Activated naive CD8-positive, alpha-beta T cell treated with anti-CD3 and anti-CD28 coated beads, Interleukin-2, amount 10 ng/mL, durations not matched to agents 7 days and 5 days (primary cell): Measurements from ENCODE around the gene STK17B. TPM values are rescaled to one million over a fixed set of nuclear protein-coding genes. Genes with fewer than 3 reads are reported as not detected.

ENCODE experiments used
- ATAC-seq: fragments of 150-1000 bp; cut with Tn5 transposase; one replicate; pipeline ENCODE4 v1.10.0; 2021; ENCODE audit warnings: low read depth, moderate library complexity
- POLR2A ChIA-PET: fragments of 350-600 bp; sonication (Branson Sonifier 250); formaldehyde crosslinking; loops from one replicate; lab custom pipeline; 2021; ENCODE audit warnings: antibody characterized with exemption; lab: Charles Lee
- DNase-seq: peaks from one replicate; pipeline ENCODE4 v3.0.0; 2021
- H3K27ac Mint-ChIP-seq: one replicate; pipeline ENCODE4 v1.8.0; 2022; ENCODE audit warnings: mild to moderate bottlenecking, mixed read lengths
- H3K27me3 Mint-ChIP-seq: one replicate; pipeline ENCODE4 v1.8.0; 2022; ENCODE audit warnings: mild to moderate bottlenecking, moderate library complexity, mixed read lengths
- H3K36me3 Mint-ChIP-seq: one replicate; pipeline ENCODE4 v1.8.0; 2021; ENCODE audit warnings: mild to moderate bottlenecking, mixed read lengths
- H3K4me1 Mint-ChIP-seq: one replicate; pipeline ENCODE4 v1.8.0; 2021; ENCODE audit warnings: mixed read lengths
- H3K4me3 Mint-ChIP-seq: one replicate; pipeline ENCODE4 v1.8.0; 2022; ENCODE audit warnings: mild to moderate bottlenecking, moderate library complexity, mixed read lengths
- H3K9me3 Mint-ChIP-seq: one replicate; pipeline ENCODE4 v1.8.0; 2021; ENCODE audit warnings: mixed read lengths
- total RNA-seq, 2 experiments: library from RNA; stranded (reverse); gene quantifications; one replicate each; pipeline ENCODE4 v1.2.3, GENCODE V29; 2021

The STK17B gene
- total RNA-seq, 2 experiments from 2014 or later = 476 to 483 TPM

- Mint-ChIP-seq H3K9me3 (peaks cover 6% of the 10 kb centered on the region), H3K27ac (peak overlapping the region; percentile 96), H3K4me3 (peak overlapping the region; percentile 84), H3K27me3 (no peaks in the 10 kb centered on the region), H3K4me1 (peaks cover 62% of the 10 kb centered on the region), H3K36me3 (peaks cover 15% of the 10 kb centered on the region)
- POLR2A ChIA-PET = interaction anchor here (0.8 to 3.9 kb wide), 20 partner anchors 8 to 93 kb away, joined by 3 to 39 read pairs (median 5); partner anchors contain the start of gene STK17B
- DNase-seq (no peak), ATAC-seq (peak; percentile 10)
Observed at GRCh38 chr2:196182439-196183171, 11.2 kb upstream of the STK17B start.

GRCh38 chr2:196181484-196181883 lies 10.1 kb upstream of the STK17B start:
- ATAC-seq = no peak
- peaks cover 66% of the 10 kb centered on the region for H3K4me1 Mint-ChIP-seq
- H3K9me3 Mint-ChIP-seq = no peaks in the 10 kb centered on the region
- H3K36me3 Mint-ChIP-seq = peaks cover 8% of the 10 kb centered on the region
- H3K27me3 Mint-ChIP-seq = no peaks in the 10 kb centered on the region
- H3K27ac Mint-ChIP-seq = peak overlapping the region; percentile 96
- DNase-seq = no peak
- H3K4me3 Mint-ChIP-seq = peak overlapping the region; percentile 84
- POLR2A ChIA-PET = interaction anchor here (0.6 to 3.9 kb wide), 17 partner anchors 9 to 644 kb away, joined by 3 to 39 read pairs (median 5); partner anchors contain the start of gene STK17B

GRCh38 chr2:196177124-196177523 lies 5.7 kb upstream of the STK17B start:
- DNase-seq = no peak
- Mint-ChIP-seq H3K9me3 (no peaks in the 10 kb centered on the region), H3K4me3 (peak overlapping the region; percentile 82), H3K27me3 (no peaks in the 10 kb centered on the region), H3K36me3 (peaks cover 24% of the 10 kb centered on the region), H3K4me1 (peaks cover 70% of the 10 kb centered on the region), H3K27ac (peak overlapping the region; percentile 94)
- no peak for ATAC-seq
- POLR2A ChIA-PET = interaction anchor here (0.9 to 10.8 kb wide), 19 partner anchors 8 to 99 kb away, joined by 3 to 339 read pairs (median 8); no protein-coding TSS in a partner anchor

- H3K27ac Mint-ChIP-seq = peak overlapping the region; percentile 94
- peaks cover 24% of the 10 kb centered on the region for H3K36me3 Mint-ChIP-seq
- peaks cover 64% of the 10 kb centered on the region for H3K4me1 Mint-ChIP-seq
- ATAC-seq = peak; percentile 45
- peak; percentile 87 for DNase-seq
- H3K27me3 Mint-ChIP-seq = no peaks in the 10 kb centered on the region
- no peaks in the 10 kb centered on the region for H3K9me3 Mint-ChIP-seq
- H3K4me3 Mint-ChIP-seq = peak overlapping the region; percentile 82
- POLR2A ChIA-PET = interaction anchor here (0.6 to 10.8 kb wide), 32 partner anchors 9 to 752 kb away, joined by 3 to 339 read pairs (median 5); no protein-coding TSS in a partner anchor
Observed at GRCh38 chr2:196176142-196176738, 4.9 kb upstream of the STK17B start.

- no peak for ATAC-seq
Observed at GRCh38 chr2:196174404-196174803, 3.0 kb upstream of the STK17B start.

GRCh38 chr2:196173505-196173904 lies 2.1 kb upstream of the STK17B start:
- H3K27me3 Mint-ChIP-seq = no peaks in the 10 kb centered on the region
- no peak for ATAC-seq
- no peaks in the 10 kb centered on the region for H3K9me3 Mint-ChIP-seq
- no peak for DNase-seq
- POLR2A ChIA-PET = interaction anchor here (1.2 to 10.8 kb wide), 11 partner anchors 9 to 102 kb away, joined by 3 to 339 read pairs (median 72); no protein-coding TSS in a partner anchor
- H3K27ac Mint-ChIP-seq = peak overlapping the region; percentile 84
- H3K4me3 Mint-ChIP-seq = peak overlapping the region; percentile 84
- peaks cover 47% of the 10 kb centered on the region for H3K4me1 Mint-ChIP-seq
- peaks cover 37% of the 10 kb centered on the region for H3K36me3 Mint-ChIP-seq

More at GRCh38 chr2:196174404-196174803, 3.0 kb upstream of the STK17B start:
- DNase-seq = peak; percentile 64
- H3K4me1 Mint-ChIP-seq = peaks cover 54% of the 10 kb centered on the region
- POLR2A ChIA-PET = interaction anchor here (0.9 to 10.8 kb wide), 13 partner anchors 8 to 102 kb away, joined by 3 to 339 read pairs (median 12); no protein-coding TSS in a partner anchor
- peak overlapping the region; percentile 88 for H3K27ac Mint-ChIP-seq
- H3K36me3 Mint-ChIP-seq = peaks cover 34% of the 10 kb centered on the region
- H3K27me3 Mint-ChIP-seq = no peaks in the 10 kb centered on the region
- no peaks in the 10 kb centered on the region for H3K9me3 Mint-ChIP-seq
- peak overlapping the region; percentile 84 for H3K4me3 Mint-ChIP-seq

- no peaks in the 10 kb centered on the region for H3K27me3 Mint-ChIP-seq
- POLR2A ChIA-PET = interaction anchor here (0.8 to 10.8 kb wide), 10 partner anchors 9 to 103 kb away, joined by 3 to 339 read pairs (median 38); no protein-coding TSS in a partner anchor
- H3K4me1 Mint-ChIP-seq = peaks cover 43% of the 10 kb centered on the region
- peaks cover 42% of the 10 kb centered on the region for H3K36me3 Mint-ChIP-seq
- peak overlapping the region; percentile 84 for H3K27ac Mint-ChIP-seq
- no peak for DNase-seq
- H3K9me3 Mint-ChIP-seq = no peaks in the 10 kb centered on the region
- ATAC-seq = no peak
- H3K4me3 Mint-ChIP-seq = peak overlapping the region; percentile 84
Observed at GRCh38 chr2:196172951-196173350, 1.6 kb upstream of the STK17B start.

GRCh38 chr2:196171946-196172345 lies 568 bp upstream of the STK17B start:
- Mint-ChIP-seq H3K4me1 (peaks cover 36% of the 10 kb centered on the region), H3K27me3 (no peaks in the 10 kb centered on the region), H3K9me3 (no peaks in the 10 kb centered on the region), H3K4me3 (peak overlapping the region; percentile 84), H3K27ac (peak overlapping the region; percentile 87), H3K36me3 (peaks cover 52% of the 10 kb centered on the region)
- no peak for DNase-seq
- no peak for ATAC-seq
- POLR2A ChIA-PET = interaction anchor here (0.6 to 10.8 kb wide), 30 partner anchors 9 to 638 kb away, joined by 3 to 339 read pairs (median 6); no protein-coding TSS in a partner anchor

GRCh38 chr2:196170606-196171247 lies 651 bp downstream of the STK17B start:
- ATAC-seq (peak; percentile 3), DNase-seq (peak; percentile 77)
- POLR2A ChIA-PET = interaction anchor here (0.7 to 10.8 kb wide), 42 partner anchors 8 to 1329 kb away, joined by 3 to 339 read pairs (median 5); partner anchors contain the start of gene HSPD1
- Mint-ChIP-seq H3K27ac (peak overlapping the region; percentile 99), H3K4me3 (peak overlapping the region; percentile 98), H3K27me3 (no peaks in the 10 kb centered on the region), H3K36me3 (peaks cover 59% of the 10 kb centered on the region), H3K4me1 (peaks cover 31% of the 10 kb centered on the region), H3K9me3 (no peaks in the 10 kb centered on the region)

GRCh38 chr2:196170213-196170605 lies 1.2 kb downstream of the STK17B start:
- peak overlapping the region; percentile 99 for H3K27ac Mint-ChIP-seq
- H3K36me3 Mint-ChIP-seq = peaks cover 63% of the 10 kb centered on the region
- H3K4me1 Mint-ChIP-seq = peaks cover 35% of the 10 kb centered on the region
- H3K4me3 Mint-ChIP-seq = peak overlapping the region; percentile 98
- peak; percentile 9 for ATAC-seq
- H3K27me3 Mint-ChIP-seq = no peaks in the 10 kb centered on the region
- no peak for DNase-seq
- POLR2A ChIA-PET = interaction anchor here (0.8 to 10.8 kb wide), 26 partner anchors 8 to 611 kb away, joined by 3 to 339 read pairs (median 8); no protein-coding TSS in a partner anchor
- no peaks in the 10 kb centered on the region for H3K9me3 Mint-ChIP-seq

- no peaks in the 10 kb centered on the region for H3K9me3 Mint-ChIP-seq
- ATAC-seq (no peak), DNase-seq (no peak)
- peaks cover 67% of the 10 kb centered on the region for H3K36me3 Mint-ChIP-seq
- POLR2A ChIA-PET = interaction anchor here (0.7 to 10.8 kb wide), 18 partner anchors 7 to 125 kb away, joined by 3 to 339 read pairs (median 14); no protein-coding TSS in a partner anchor
- peaks cover 38% of the 10 kb centered on the region for H3K4me1 Mint-ChIP-seq
- no peaks in the 10 kb centered on the region for H3K27me3 Mint-ChIP-seq
- peak overlapping the region; percentile 98 for H3K4me3 Mint-ChIP-seq
- peak overlapping the region; percentile 99 for H3K27ac Mint-ChIP-seq
Observed at GRCh38 chr2:196169516-196169915, 1.9 kb downstream of the STK17B start.

- POLR2A ChIA-PET = interaction anchor here (1.4 to 12.2 kb wide), 9 partner anchors 10 to 107 kb away, joined by 6 to 154 read pairs (median 26); no protein-coding TSS in a partner anchor
- Mint-ChIP-seq H3K27me3 (no peaks in the 10 kb centered on the region), H3K36me3 (peaks cover 71% of the 10 kb centered on the region), H3K4me1 (peaks cover 27% of the 10 kb centered on the region), H3K4me3 (peak overlapping the region; percentile 98), H3K9me3 (no peaks in the 10 kb centered on the region), H3K27ac (peak overlapping the region; percentile 99)
- ATAC-seq = no peak
- no peak for DNase-seq
Observed at GRCh38 chr2:196168181-196168580, 3.2 kb downstream of the STK17B start.
